Fibroblast of the conjunctiva (primary cell): ENCODE measurements around the gene RPL32.

ENCODE experiments used
- DNase-seq: peaks from one replicate; pipeline ENCODE4 v3.0.0-alpha.2; 2010; ENCODE audit warnings: low read depth

The RPL32 gene

GRCh38 chr3:12832350-12833221 lies 8.8 kb downstream of the RPL32 start:
- no peak for DNase-seq

- no peak for DNase-seq
These were observed 10.0 kb downstream of the RPL32 start for GRCh38 chr3:12831301-12831866.

- no peak for DNase-seq
These were observed 10.6 kb downstream of the RPL32 start for GRCh38 chr3:12830785-12831156.

- DNase-seq: no peak
These were observed 11.2 kb downstream of the RPL32 start for GRCh38 chr3:12829886-12830784.

- DNase-seq: no peak
These were observed 12.0 kb downstream of the RPL32 start for GRCh38 chr3:12829404-12829803.

GRCh38 chr3:12828751-12829150 lies 12.6 kb downstream of the RPL32 start:
- DNase-seq: no peak

- DNase-seq: no peak
These were observed 16.2 kb downstream of the RPL32 start for GRCh38 chr3:12825156-12825555.

- no peak for DNase-seq
These were observed 17.1 kb downstream of the RPL32 start for GRCh38 chr3:12824299-12824698.

GRCh38 chr3:12822725-12823373 lies 18.5 kb downstream of the RPL32 start:
- DNase-seq: no peak

GRCh38 chr3:12818773-12819172 lies 22.6 kb downstream of the RPL32 start:
- no peak for DNase-seq

GRCh38 chr3:12818273-12818672 lies 23.1 kb downstream of the RPL32 start:
- no peak for DNase-seq

- DNase-seq: no peak
These were observed 24.0 kb downstream of the RPL32 start for GRCh38 chr3:12817343-12817710.

GRCh38 chr3:12816521-12817342 lies 24.6 kb downstream of the RPL32 start:
- no peak for DNase-seq

- DNase-seq: no peak
These were observed 25.6 kb downstream of the RPL32 start for GRCh38 chr3:12815719-12816118.

- DNase-seq: no peak
These were observed 26.3 kb downstream of the RPL32 start for GRCh38 chr3:12815078-12815477.

GRCh38 chr3:12813967-12814366 lies 27.4 kb downstream of the RPL32 start:
- no peak for DNase-seq

GRCh38 chr3:12812812-12813211 lies 28.6 kb downstream of the RPL32 start:
- DNase-seq: no peak

- DNase-seq: no peak
These were observed 30.4 kb downstream of the RPL32 start for GRCh38 chr3:12810961-12811360.

- DNase-seq: peak; percentile 86
These were observed 31.2 kb downstream of the RPL32 start for GRCh38 chr3:12810013-12810780.

GRCh38 chr3:12809435-12809834 lies 31.9 kb downstream of the RPL32 start:
- no peak for DNase-seq

- no peak for DNase-seq
These were observed 32.4 kb downstream of the RPL32 start for GRCh38 chr3:12809001-12809400.
